GM19099 (cell line): ENCODE measurements around the gene CPS1.

Experiments
- POLR2A ChIP-seq: IDR thresholded peaks from 3 replicates; pipeline ENCODE4 v1.6.1; 2011; ENCODE audit warnings: low read depth; ENCODE audit not compliant: insufficient read length; ENCODE audit errors: extremely low read depth

The CPS1 gene

DNA sequence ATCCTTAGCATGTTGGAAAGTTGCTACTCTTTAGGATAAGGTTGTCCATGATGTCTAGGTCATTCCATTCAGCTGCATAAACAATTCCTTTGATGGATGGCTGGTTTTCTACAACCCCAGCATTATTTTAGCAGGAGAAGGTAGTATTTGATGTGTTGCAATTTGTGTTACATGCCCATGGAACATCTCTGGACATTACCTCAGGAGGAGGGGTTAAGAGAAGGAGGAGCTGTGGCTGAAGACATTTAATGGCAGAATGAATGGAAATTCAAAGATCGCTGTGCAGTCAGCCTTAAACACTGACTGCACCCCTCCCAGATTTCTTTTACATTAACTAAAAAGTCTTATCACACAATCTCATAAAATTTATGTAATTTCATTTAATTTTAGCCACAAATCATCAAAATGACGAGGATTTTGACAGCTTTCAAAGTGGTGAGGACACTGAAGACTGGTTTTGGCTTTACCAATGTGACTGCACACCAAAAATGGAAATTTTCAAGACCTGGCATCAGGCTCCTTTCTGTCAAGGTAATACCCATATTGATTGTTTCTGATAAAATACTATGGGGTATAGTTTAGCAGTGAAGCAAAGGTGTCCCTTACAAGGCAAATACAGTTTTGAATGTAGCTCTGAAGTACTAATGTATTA is at the start of gene CPS1:
CPS1 (plus strand) TSS at position 271 of the 652 bp plus-strand sequence; CDS start at position 406, 135 bp downstream.
- no peak for TF ChIP-seq POLR2A

DNA sequence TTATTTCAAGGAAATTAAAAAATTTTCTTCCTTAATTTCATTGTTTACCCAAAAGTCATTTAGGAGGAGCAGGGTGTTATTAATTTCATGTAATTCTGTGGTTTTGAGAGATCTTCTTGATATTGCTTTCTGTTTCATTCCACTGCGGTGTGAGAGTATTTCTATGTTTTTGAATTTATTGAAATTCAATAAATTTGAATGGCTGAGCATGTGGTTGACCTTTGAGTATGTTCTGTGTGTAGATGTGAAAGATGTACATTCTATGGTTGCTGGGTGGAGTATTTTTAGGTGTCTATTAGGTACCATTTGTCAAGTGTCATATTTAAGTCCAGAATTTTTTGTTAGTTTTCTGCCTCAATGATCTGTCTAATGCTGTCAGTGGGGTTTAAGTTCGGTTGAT is 40.5 kb upstream of the CPS1 start:
- TF ChIP-seq POLR2A, result no peak

DNA sequence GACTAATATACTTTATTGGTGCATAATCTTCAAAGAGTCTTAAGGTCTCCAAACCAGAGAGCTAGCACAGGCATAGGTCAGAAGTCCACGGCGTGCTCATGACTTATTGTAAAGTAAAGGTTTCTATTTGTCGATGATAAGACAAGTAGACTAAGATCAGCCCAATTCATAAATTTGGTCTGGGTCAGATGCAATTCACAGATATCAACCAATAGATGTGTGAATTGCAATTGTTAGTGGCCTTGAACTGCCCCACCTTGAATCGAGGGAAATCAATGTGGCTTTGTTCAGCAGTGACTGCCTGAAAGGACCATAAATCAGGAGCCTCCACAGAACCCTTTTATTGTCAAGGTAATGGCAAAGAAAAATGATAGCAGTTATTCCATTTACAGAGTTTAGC is 39.1 kb upstream of the CPS1 start:
- no peak for TF ChIP-seq POLR2A

DNA sequence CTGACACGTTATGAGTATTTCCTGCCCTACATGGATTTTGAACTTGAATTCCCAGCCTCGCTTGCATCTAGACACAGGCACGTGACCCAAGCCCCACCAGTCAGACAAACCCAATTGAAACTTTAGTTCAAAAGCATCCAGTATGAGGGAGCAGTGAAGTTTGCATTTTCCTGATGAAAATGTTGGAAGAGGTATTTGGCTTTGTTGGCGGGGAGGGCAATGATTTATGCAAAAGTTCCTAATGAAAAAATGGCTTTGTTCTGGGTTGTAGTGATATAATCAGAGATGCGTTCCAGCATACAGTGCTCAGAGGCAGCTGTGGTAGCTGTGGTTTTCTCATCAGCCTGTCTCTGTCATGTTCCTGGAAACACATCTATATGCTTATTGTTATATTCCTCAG is 36.8 kb upstream of the CPS1 start:
- TF ChIP-seq POLR2A, result no peak

DNA sequence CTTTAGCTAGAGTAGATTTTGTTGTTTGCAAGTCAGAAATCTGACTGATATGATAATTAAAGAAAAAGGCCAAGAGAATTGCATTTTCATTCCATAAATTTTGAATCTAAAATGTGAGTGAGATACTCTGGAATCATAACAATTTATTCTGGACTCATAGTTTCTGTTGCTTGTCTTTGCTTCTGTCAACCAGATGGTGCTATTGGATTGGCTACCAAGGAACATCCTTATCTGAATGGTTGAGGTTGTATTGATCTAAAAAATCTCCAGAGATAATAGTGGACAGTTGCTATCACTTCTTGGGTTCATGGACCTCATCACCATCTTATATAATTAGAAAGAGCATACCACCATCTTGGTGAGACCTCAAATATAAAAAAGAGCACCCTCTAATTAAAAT is 34.0 kb upstream of the CPS1 start:
- no peak for TF ChIP-seq POLR2A

DNA sequence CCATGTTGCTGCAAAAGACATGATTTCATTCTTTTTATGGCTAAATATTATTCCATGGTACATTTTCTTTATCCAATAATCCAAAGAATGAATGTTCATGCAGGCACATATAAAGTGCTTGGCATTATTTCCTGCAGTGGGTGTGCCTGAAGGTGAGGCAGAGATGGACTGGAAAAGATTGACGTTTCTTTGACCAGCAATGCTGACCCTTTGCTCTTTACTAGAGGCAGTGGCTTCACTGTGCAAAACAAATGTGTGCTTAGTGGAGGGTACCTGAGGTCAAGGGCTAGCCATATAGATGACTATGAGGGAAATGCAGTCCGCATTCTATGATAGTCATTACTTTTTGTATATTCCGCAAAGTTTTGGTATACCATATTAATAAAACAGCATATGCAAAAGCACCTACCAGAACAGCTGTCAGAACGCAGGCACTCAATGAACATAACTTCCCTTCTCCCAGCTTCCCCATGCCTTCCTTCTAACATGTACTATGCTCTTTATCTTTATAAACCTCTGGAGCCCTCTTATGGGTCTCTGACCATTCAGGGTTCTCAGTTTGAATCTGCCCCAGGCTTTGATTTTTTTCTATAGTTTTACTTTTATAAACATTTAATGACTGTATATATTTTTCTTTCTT is 32.6 kb upstream of the CPS1 start:
- no peak for TF ChIP-seq POLR2A

DNA sequence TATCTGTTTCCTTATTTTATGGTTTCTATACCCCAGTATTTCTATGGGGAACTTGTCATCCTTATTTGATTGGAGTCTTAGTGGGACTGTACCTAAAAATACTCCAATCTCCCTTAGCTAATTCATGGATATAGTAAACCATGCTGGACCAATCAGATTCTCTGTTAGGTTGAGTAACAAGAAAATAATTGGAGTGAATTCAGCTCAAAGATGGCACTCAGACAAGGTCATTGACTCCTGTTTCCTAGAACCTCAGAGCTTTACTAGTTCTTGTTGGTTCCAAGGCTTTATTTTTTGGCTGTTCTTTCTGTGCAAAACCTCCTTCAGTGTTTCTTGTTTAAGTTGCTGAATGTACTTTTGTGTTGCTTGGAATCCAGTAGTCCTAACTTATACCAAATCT is 31.9 kb upstream of the CPS1 start:
- TF ChIP-seq POLR2A, result no peak

DNA sequence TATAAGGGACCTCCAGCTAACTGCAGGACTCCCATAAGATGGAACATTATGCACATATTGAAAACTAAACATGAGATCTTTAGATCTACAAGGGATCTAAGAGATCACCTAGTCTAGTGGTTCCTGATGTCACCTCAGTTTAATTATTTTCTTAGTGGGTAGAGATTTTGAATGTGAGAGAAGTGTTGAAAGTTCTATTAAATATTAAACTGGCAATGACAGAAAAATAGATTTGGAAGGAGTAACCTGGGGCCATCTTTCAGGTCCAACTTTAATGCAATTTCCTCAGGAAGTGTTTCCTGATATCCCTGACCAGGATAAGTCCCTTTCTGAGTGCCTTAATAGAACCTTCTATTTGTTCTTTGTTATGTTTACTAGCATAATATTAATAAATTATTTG is 29.1 kb upstream of the CPS1 start:
- TF ChIP-seq POLR2A, result no peak

DNA sequence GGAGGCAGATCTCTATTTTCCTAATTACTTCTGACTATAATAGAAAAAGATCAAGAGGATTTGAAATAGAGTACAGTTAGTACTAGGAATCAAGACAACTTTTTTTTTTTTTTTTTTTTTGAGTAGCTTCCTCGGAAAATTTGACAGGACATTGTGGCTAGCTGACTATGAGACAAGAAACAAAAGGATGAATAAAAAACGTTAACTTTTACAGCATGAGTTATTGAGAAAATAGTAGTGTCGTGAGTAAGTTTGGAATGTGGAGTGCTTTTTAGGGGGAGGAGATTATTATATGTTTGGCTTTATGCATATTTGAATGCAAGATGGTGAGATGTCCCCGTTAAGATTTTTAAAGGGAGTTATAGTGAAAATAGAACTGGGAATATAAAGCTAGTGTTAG is 27.7 kb upstream of the CPS1 start:
- no peak for TF ChIP-seq POLR2A

DNA sequence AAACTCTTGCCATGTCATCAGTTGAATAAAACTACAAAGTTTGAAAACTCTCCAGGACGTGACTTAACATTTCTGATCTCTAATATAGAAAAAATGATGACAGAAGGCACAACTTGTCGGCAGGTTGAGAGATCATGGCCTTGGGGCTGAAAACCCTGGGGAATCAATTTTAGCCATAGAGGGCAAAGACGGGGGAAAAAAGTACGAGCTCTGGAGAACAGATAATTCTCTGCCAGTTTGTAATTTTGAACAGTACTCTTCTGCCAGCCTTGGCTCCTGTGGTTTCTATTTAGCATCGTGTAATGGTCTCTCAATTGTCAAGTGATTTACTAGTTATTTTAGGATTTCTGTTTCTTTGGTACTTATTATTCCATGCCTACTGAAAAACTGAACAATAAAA is 25.3 kb upstream of the CPS1 start:
- no peak for TF ChIP-seq POLR2A

DNA sequence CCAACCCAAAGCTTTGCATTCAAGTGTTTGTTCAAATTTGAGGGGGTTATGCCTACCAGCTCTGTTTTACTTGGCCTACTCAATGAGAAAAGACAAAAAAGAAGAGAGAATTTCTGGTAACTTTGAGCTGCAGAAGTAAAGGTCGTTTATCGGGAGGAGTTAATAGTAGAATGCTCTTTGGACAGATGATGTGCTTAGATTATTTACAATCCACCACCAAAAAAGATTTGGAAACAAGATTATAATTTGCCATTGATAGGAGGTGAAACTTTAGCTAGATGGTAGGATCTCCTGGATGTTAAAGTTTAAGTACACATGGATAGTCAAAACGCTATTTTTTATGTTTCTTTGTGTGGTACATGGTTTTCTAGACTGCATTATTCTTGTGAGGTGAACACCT is 24.9 kb upstream of the CPS1 start:
- TF ChIP-seq POLR2A, result no peak

DNA sequence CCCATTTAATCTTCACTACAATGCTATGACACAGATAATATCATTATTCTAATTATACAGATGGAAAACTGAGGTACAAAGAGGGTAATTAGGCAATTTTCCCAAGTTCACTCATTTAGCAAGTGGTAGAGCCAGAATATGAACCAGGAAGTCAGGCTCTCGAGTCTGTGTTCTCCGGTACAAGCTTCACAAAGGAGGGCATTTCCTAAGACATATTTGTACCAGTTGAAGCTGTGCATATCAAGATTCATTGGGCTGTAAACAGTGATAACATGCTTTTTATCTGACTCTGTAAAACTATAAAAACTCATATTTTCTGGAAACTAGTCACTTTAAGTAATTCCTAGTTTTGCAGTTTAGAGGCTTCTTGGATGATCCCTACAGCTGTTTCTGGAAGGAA is 23.0 kb upstream of the CPS1 start:
- no peak for TF ChIP-seq POLR2A

DNA sequence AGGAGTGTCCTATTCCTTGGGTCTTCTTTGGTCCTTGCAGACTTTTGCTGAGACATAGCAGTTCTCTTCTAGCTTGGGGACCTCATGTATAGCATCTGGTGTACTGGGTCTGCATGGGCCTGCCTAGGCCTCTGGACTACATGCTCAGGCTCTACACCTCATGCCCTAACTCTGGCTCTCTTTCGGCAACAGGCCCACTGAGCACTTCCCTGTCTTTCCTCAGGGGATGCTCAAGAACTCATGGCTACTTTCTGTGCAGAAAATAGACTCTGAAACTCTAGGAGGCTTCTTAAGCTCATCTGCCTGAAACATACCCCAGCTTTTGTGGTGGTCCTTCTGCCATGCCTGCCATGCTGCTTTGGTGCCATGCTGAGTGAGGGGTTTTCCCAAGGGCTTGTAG is 21.5 kb upstream of the CPS1 start:
- TF ChIP-seq POLR2A, result no peak

DNA sequence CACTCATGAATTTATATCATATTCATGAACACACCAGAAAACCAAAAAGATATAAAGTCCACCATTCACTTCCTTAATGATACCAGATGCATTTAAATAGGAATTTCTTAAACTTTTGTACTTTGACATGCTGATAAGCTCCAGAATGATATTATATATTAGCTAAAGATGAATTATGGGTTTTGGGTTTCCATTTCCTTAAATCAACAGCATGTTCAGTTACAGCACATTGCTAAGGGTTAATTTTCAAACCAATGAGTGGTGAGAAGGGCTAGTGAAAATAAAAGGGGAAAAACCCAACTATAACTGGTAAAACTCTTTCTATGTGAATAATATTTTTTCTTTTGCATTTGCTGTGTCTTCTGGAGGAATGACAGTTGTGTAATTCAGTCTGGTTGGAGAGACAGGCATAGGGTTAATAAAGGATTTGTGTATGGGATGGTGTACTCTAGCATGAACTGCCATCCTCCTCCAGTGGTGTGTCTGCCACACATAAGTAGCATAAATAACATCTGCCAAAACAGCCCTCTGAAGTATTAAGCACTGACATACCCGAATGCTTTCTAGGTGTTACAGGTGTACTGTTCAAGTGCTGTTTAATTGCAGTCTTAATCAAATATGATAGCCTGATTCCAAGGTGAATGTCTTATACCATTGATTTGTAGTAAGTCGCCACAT is 19.3 kb upstream of the CPS1 start:
- TF ChIP-seq POLR2A, result no peak

DNA sequence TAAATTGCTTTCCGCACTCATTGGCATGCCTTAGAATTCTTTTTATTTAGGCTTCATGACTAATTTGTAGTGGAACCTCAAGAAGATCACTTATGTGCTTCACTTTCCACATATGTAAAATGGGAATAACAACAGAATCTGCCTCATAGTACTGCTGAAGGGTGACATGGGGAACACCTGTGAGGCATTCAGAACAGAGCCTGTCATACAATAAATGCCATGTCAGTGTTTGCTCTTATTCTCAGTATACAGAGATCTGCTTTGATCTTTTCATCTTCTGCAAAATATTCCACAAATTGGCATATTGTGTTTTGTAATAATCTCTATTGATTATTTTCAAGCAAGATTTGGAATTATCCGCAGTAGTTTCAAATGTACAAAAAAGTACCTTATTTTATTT is 17.4 kb upstream of the CPS1 start:
- TF ChIP-seq POLR2A, result no peak
